ENCODE data around the gene KCTD2.

The KCTD2 gene

GRCh38 chr17:75046407-75047289 lies at the start of gene KCTD2, which contains the start of gene ATP5PD:
TSS of gene KCTD2 (plus strand) at chr17:75047225. CDS start at chr17:75047251, 26 bp downstream.
TSS of gene ATP5PD (minus strand) at chr17:75046969. CDS start at chr17:75042650, 4,319 bp downstream.
- no peaks in the 10 kb centered on the region for H3K27me3 ChIP-seq (ENCODE audit: control insufficient read depth, insufficient read depth, low read length)
- H3K36me3 ChIP-seq (ENCODE audit: control insufficient read depth, insufficient read depth, low read length) = no peaks in the 10 kb centered on the region
- no peaks in the 10 kb centered on the region for H3K79me2 ChIP-seq
- peak within 1 kb of the TSS; percentile 77 for H3K4me2 ChIP-seq (ENCODE audit: low read length)
- H3K27ac ChIP-seq = peak within 1 kb of the TSS; percentile 97
- TF ChIP-seq CTCF (IDR thresholded peaks at IDR 0.05) = peak; percentile 22
- peaks cover 4% of the 10 kb centered on the region for H3K4me1 ChIP-seq
- H3K9ac ChIP-seq = peak within 1 kb of the TSS; percentile 71
- H2AFZ ChIP-seq = peak within 1 kb of the TSS; percentile 98
- H3K4me3 ChIP-seq (ENCODE audit: low read depth, low read length) = peak within 1 kb of the TSS; percentile 99
- H3K9me3 ChIP-seq (ENCODE audit: control insufficient read depth, low read length) = no peaks in the 10 kb centered on the region

- Histone ChIP-seq H3K9me3 (ENCODE audit: control insufficient read depth, low read length) (no peaks in the 10 kb centered on the region), H3K9ac (no peak overlapping the region), H3K79me2 (peaks cover 3% of the 10 kb centered on the region), H3K4me1 (no peaks in the 10 kb centered on the region), H3K4me3 (ENCODE audit: low read depth, low read length) (no peak overlapping the region), H3K4me2 (ENCODE audit: low read length) (no peak overlapping the region), H3K27me3 (ENCODE audit: control insufficient read depth, insufficient read depth, low read length) (no peaks in the 10 kb centered on the region), H3K27ac (no peak overlapping the region), H3K36me3 (ENCODE audit: control insufficient read depth, insufficient read depth, low read length) (no peaks in the 10 kb centered on the region), H2AFZ (no peak overlapping the region)
- no peak for TF ChIP-seq CTCF (IDR thresholded peaks at IDR 0.05)
Observed at GRCh38 chr17:74998783-74999182, 48.2 kb upstream of the KCTD2 start.

- Histone ChIP-seq H3K27ac (no peak overlapping the region), H3K9me3 (ENCODE audit: control insufficient read depth, low read length) (no peaks in the 10 kb centered on the region), H2AFZ (no peak overlapping the region), H3K9ac (no peak overlapping the region), H3K4me3 (ENCODE audit: low read depth, low read length) (no peak overlapping the region), H3K4me2 (ENCODE audit: low read length) (no peak overlapping the region), H3K36me3 (ENCODE audit: control insufficient read depth, insufficient read depth, low read length) (no peaks in the 10 kb centered on the region), H3K79me2 (peaks cover 3% of the 10 kb centered on the region), H3K27me3 (ENCODE audit: control insufficient read depth, insufficient read depth, low read length) (no peaks in the 10 kb centered on the region), H3K4me1 (no peaks in the 10 kb centered on the region)
- no peak for TF ChIP-seq CTCF (IDR thresholded peaks at IDR 0.05)
Observed at GRCh38 chr17:74999523-74999922, 47.5 kb upstream of the KCTD2 start.

GRCh38 chr17:75001915-75002843 lies 44.8 kb upstream of the KCTD2 start:
- no peak overlapping the region for H3K4me3 ChIP-seq (ENCODE audit: low read depth, low read length)
- no peak overlapping the region for H3K4me2 ChIP-seq (ENCODE audit: low read length)
- H3K4me1 ChIP-seq = no peaks in the 10 kb centered on the region
- H2AFZ ChIP-seq = no peak overlapping the region
- H3K36me3 ChIP-seq (ENCODE audit: control insufficient read depth, insufficient read depth, low read length) = no peaks in the 10 kb centered on the region
- H3K9me3 ChIP-seq (ENCODE audit: control insufficient read depth, low read length) = no peaks in the 10 kb centered on the region
- H3K79me2 ChIP-seq = peaks cover 2% of the 10 kb centered on the region
- no peak for TF ChIP-seq CTCF (IDR thresholded peaks at IDR 0.05)
- no peaks in the 10 kb centered on the region for H3K27me3 ChIP-seq (ENCODE audit: control insufficient read depth, insufficient read depth, low read length)
- H3K9ac ChIP-seq = no peak overlapping the region
- H3K27ac ChIP-seq = no peak overlapping the region
